ENCODE results near the gene SEZ6.

DNA sequence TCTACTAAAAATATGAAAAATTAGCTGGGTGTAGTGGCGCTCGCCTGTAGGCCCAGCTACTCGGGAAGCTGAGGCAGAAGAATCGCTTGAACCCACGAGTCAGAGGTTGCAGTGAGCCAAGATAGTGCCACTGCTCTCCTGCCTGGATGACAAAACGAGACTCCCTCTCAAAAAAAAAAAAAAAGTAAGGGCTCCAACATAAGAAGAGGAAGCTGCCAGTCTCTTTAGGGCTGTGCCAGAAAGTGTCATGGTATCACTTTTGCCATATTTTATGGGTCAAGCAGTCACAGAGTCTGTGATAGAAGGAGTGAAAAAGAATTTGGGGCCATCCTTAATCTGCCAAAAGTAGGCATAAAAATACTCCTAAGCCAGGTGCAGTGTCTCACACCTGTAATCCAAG, 35.7 kb upstream of the SEZ6 start:
- TF ChIP-seq, protein P1, sequence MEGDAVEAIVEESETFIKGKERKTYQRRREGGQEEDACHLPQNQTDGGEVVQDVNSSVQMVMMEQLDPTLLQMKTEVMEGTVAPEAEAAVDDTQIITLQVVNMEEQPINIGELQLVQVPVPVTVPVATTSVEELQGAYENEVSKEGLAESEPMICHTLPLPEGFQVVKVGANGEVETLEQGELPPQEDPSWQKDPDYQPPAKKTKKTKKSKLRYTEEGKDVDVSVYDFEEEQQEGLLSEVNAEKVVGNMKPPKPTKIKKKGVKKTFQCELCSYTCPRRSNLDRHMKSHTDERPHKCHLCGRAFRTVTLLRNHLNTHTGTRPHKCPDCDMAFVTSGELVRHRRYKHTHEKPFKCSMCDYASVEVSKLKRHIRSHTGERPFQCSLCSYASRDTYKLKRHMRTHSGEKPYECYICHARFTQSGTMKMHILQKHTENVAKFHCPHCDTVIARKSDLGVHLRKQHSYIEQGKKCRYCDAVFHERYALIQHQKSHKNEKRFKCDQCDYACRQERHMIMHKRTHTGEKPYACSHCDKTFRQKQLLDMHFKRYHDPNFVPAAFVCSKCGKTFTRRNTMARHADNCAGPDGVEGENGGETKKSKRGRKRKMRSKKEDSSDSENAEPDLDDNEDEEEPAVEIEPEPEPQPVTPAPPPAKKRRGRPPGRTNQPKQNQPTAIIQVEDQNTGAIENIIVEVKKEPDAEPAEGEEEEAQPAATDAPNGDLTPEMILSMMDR (IDR thresholded peaks at IDR 0.05) = no peak
- TF ChIP-seq POLR2A (IDR thresholded peaks at IDR 0.05; ENCODE audit: low read depth) (no peak), EP300 (IDR thresholded peaks at IDR 0.05) (no peak), POLR2AphosphoS5 (IDR thresholded peaks at IDR 0.05) (no peak)

Measured in esophagus muscularis mucosa (tissue), 4 donors.